Stromal cell of bone marrow (primary cell): Measurements from ENCODE around the gene ERG.

ENCODE experiments used
- DNase-seq: peaks from one replicate; pipeline ENCODE4 v3.0.0-alpha.2; 2012; ENCODE audit warnings: low read depth

ERG gene

DNA sequence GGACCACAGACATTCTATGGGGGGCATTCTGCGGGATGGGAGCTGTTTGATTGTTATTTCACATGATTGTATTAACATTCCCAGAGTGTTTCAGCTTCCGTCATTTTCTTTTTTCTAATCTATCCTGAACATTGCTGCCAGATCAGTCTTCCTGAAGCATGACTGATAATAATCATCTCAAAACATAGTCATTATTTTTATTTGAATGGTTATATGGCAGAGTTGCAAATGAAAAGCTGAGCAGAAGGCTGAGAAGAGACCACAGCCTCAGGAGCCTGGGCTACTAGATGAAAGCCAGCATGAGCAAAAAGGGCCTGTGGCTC lies 109.0 kb downstream of the ERG start:
- DNase-seq: no peak

DNA sequence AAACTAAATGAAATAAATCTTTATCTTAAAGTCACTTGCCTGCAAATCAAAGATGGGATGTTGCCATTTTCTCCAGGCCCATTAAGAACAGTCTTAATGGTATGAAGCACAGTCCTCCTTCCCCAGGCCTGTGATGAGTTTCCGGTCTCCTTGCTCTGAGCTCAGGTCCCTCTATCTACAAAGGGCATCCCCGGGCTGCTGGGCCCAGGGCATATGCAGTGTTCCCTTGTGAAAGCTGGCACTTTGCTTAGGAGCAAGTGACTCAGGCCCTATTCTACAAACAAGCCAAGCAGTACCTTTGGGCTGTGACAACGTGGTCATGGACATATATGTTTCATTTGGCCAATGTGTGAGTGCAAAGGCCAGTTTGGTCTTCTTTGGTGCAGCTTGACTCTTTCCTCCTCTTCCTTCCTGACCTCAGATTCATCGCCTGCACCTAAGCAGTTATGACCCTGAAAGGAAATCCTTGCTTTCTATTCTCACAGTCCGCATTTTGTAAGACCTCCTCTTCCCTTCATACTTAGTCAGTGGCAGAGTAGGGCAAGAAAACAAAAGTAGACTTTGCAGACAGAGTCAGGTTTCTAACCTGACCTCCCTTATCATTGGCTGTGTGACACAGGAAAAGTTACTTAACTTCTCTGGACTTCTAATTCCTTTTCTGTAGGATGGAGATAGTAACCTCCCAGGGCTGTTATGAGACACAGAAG lies 109.5 kb downstream of the ERG start:
- DNase-seq: no peak

DNA sequence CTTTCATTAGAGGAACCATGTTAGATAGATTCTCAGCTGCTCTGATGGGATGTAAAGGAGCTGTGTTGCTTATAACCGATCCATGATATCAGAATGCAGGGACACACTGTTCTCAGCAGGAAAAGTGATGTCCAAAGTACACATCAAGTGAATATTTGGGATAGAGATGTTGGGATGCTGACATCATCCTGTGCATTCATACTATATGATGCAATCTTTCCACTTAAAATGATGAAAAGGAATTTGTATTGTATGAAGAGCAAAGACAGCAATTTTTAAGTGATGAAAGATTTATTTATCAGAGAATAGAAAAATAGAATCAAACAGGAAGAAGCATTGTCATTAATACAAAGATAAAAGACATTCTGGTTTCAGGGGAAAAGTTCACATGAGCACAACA lies 110.1 kb downstream of the ERG start:
- DNase-seq: no peak

DNA sequence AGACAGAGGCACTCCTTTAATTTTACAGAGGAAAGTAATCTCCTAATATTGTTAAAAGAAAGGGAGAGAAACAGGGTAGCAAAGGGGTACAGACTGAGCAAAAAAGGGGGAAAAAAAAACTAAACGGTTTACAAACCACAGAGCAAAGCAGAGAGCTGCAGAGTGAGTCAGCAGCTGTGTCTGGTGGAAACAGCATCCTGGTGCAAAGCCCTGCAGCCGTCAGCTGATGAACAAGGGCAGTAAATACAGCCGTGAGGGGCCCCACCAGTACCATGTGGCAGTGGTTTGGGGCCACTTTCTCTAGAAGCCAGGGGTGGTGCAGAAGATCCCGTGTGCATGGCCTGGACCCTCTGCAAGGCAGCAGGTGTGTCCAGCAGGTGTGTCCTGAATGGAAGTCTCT lies 111.3 kb downstream of the ERG start:
- DNase-seq: no peak

DNA sequence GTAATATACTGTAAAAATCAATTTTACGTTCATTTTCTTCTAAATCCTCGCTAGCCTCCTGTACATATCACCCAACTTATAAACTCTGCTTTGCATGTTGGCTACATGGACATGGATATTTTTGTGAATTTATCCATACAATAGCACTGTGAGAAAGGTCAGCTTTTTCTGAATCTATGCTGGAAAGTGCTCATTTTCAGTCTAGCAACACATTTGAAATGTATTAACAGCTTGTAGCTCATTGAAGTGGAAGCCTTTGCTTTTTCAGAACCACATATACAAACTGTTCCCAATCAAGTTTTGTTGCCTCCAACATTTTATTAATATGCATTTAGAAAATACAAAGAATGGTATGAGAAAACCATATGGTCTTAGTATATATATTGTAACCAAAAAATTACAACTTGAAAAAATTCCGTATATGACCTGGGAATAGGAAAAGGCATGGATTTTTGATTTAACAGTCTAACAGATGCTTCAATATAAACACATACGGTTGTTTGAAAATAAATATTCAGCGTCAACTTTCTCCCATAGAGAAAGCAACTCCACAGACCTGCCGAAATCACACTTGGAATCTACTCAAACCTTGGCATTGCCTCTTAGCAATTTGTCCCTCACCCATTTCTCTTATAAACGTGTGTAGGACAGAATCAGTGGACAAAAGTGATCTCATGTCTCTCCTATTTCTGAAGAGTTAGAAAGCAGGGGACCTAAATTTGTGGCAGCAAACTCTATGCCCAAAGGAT lies 112.7 kb downstream of the ERG start:
- DNase-seq: no peak

DNA sequence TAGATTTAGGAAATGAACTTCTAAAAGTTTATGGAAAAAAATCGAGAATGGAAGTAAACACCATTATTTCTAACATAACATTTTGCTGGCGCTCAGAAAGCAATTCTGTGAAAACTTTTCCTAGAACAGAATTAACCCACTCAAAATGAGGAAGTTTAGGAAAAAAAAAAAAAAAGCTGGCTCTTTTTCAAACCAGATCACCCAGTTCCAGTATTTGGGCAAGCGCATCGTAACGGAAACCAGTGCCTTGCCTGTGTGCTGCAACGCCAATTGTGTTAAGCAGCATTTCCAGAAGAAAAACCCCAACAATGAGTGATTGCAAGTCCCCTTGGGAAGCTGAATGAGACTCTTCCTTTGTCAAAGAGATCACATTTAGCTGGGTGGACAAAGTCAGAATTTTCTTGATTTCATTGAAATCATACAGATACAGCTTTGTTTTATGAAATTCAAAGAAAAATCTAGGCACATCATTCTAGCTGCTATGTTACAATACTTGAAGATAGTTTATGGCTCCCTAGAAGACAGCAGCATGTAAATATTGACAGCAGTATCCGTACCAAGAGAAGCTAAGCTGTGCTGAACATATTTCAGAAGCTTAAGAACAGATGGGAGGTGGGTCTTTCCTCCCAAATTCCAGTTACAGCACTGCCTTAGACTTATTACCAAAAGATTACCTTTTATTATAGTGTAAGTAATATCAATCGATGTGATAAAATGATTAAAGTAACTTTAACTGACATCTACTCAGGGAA lies 113.4 kb downstream of the ERG start:
- no peak for DNase-seq

DNA sequence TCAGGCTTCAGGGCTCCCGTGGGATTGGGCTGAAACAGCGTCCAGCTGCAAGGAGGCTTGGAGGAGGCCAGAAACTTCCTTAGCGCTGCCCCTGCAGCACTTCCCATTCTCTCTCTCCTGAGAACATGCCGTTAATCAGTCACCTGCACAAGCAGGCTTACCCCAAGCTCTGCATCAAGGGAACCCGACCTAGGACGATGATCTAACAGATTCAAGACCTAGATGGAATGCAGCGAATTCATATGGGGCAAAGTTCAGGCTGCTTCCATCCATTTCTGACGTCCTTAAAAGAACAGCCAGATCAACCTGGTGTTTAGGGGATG lies 114.1 kb downstream of the ERG start:
- no peak for DNase-seq

DNA sequence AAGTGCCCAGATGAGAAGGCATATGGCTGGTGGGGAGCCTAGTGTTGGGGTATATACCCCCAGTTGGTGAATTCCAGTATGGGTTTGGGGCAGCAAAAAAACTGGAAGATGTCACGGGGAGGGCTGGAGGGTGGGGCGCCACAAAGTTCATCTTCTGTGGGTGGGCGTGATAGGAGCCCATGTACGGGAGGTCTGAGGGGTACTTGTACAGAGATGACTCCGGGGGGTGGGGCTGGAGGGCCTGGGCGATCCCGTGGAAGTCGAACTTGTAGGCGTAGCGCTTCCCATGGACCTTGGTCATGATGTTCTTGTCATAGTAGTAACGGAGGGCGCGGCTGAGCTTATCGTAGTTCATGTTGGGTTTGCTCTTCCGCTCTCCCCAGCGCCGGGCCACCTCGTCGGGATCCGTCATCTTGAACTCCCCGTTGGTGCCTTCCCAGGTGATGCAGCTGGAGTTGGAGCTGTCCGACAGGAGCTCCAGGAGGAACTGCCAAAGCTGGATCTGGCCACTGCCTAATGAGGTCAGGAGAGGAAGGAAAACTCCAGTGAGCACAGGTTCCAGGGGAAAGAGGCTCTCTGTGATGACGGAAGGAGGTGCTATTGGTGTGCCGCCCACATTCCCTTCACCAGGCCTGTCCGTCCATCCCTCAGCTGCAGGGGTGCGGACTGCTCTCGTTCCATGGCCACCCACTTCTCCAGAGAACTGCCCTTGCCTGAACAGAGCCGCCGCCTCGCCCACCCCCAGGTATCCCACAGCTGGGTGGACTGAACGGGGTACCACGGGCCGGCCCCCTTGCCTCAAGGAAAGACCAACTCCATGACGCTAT lies 114.7 kb downstream of the ERG start:
- no peak for DNase-seq

DNA sequence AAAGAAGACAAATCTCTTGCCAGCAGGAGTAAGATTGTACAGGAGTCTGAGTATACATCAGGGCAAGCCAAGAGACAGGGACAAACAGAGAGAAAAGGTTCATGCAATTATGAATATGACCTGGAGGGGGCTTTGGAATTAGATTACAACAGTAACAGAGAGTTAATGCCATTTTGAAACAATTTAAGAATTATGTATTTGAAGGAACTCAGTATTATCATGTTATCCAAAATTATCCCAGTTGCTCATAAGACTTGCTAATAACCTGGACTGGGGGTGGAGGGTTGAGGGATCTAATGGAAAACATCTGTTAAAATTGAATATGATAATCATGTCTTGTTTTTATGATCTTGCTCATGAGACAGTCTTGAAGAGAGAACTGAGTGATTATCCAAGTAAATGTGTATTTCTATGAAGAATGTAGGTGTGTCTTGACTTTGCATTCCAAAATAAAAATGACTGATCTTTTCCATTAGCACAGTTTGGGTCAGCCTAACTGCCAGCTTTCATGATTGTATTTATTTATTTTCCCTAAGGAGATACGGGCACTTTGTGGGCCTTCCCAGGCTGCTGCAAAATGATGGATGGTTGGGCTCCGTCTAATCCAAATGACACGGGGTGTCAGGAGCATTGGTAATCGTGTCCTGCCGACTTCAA lies 117.7 kb downstream of the ERG start:
- DNase-seq: peak; percentile 10

DNA sequence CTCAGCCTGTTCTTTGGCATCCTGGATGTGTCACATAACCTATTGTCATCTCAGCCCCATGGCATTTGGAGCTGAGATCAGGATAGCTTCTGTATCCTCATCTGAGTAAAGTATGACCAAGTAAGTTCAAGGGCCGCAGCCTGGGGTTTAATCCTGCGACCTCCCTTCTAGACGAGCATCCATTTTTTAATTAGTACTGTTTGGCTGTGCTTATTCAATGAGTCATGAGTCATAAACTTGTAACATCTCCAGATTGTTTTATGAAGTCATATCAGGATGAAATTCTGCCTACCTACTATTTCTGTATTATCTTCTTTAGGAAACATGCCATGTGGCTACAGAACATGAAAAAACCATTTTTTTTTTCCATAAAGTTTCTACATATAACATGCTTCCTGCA lies 119.1 kb downstream of the ERG start:
- no peak for DNase-seq

DNA sequence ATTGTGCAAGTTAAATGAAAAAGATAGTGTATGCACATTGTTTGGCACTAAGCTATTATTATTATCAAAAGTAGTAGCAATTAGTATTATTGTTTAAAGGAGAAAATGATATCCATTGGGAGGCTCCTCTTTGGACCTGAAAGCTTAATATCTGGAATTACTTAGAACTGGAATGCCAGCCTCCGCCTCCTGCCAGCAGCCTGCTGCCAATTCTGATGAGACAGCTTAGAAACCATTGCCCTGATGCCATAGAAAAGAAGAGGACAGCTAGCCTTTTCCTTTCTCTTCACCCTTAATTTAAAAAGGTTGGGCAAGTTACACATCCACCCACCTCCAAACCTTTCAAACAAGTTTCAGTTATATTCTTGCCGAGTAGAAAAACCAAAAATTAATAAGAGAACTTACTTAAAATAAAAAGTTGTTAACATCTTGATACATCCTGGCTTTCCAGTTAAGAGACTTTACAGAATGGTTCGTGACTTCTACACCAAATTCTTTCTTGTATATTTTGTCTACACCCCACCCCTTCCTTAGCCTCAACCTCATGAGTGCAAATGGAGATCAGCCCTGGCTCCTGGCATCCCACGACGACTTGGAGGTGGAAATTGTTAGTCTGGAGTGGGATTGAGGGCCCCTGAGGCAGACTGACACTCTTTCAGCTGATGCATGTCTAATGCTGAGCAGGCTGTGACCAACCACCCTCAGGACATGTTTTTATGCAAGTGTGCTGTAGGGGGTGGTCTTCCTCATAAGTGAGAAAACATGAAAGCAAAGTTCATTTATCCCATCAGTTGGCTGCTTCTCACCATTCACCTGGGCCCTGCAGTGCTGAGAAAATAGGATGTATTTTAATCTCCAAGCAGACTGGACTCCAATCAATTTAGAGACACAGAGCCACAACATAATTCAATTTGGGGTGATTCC lies 120.8 kb downstream of the ERG start:
- DNase-seq: no peak

DNA sequence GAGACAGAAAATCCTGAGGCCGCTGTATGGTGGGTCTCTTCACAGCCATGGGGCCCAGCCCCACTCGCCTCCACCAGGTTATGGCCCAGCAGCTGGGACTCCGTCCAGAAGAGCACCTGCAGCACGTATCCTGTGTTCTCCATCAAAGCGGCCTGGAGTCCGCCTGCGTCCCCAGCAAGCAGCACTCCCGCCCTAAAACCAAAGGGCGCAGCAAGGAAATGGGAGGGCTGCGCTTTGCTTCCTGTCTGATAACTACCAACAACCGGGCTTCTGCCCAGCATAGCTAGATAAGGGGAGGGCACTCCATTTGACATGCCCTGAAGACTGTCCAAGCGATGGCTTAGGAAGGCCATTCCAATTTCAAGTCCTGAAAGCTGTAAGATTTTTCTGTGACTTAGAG lies 121.6 kb downstream of the ERG start:
- DNase-seq: no peak

DNA sequence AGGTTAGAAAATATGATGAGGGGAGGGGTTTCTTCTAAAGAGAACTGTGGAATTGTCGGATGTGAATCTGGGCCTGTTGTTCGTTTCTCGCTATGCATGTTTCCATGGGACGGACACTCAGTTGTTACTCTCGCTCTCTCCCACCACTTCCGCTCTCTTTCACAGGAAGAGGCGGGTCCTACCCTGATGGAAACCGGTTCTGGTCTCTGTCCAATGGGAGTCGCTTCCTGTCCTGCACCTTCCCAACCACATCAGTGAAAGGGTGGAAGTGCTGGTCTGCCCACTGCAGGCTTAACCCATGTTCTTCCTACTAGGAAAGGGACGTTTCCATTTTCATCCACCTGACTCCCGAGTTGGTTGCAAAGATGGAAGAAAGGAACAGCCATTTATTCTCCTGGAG lies 122.0 kb downstream of the ERG start:
- no peak for DNase-seq

DNA sequence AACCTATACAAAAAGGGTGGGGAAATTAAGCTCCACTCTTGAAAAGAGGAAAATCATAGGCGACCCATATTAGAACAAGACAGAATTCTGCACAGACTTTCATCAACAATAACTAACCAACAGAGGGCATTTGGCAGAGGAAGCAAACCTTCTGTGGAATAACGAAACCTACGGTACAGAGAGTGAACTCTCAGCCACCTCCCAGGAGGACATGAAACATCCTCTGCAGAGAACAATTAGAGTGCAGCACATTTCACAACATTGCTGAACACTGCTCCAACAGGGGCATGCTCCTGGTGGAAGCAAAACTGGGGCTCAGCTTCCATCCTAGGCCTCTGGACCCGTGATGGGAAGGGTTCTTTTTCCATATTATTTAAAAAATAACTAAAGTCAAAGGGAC lies 130.6 kb downstream of the ERG start:
- no peak for DNase-seq

DNA sequence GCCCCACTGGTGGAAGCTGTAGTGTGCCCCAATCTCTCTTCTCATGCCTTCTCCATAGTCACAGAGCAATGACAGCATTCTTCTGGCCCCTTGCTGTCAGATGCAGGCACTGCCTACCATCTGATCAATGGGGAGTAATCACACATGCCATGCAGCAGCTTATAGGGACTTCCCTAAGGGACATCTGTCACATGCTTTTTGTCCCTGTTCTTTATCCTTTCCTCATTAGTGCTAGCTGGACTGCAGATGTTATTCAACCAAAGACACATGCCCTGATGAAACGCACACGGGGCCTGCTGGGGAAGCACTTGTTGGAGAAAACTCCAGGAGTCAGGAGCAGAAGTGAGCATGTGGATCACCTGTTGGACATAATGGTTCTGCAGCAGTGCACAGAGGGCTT lies 132.8 kb downstream of the ERG start:
- DNase-seq: no peak

DNA sequence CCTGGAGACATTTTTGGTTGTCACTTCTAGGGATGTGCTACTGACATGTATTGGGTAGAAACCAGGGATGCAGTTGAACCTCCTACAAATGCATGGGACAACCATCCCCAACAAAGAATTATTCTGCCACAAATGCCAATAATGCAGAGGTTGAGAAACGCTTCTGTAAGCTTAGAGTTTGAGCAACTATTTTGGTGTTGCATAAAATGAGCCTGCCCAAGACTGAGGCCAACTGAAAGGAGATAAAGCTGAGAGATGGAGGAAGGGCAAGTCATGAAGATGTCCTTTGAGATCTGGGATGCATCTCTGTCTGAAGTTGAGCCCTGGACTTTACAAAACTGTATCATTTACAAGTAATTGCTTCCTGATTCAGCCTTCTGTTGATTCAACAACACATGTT lies 134.6 kb downstream of the ERG start:
- no peak for DNase-seq

DNA sequence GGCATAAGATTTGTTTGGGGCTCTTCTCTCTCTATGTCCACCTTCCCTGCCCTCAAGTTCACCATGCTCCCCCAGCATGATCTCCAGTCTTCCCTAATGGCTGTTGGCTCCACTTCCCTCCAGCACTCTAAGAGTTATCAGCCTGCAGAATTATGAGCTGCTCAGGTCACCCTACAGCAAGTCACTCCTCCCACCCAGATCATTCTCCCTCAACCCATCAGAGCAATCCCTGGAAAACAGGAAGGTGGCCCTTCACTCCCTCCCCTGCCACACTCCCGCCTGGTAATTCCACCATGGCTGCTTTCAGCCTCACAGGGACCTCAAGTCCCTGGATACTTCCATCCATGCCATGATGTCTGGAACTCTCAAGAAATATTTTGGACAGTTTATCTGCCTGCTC lies 137.0 kb downstream of the ERG start:
- DNase-seq: no peak

DNA sequence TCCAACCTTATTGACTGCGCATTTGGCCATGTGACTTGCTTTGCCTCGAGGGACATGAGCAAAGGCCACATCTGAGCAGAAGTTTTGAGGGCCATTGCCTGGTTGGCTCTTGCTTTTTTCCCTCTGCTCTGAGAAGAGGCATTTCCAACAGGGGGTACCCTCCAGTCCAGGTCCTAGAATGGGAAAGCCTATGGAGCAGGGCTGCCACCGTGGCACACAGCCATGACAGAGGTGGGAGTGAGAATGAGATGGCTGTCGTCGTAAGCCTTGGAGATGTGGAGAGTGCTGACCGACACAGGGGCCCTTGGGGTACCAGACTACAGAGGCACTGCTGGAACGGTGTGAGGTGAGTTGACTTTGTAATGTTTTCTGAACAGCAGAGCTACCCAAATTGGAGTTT lies 138.4 kb downstream of the ERG start:
- no peak for DNase-seq

DNA sequence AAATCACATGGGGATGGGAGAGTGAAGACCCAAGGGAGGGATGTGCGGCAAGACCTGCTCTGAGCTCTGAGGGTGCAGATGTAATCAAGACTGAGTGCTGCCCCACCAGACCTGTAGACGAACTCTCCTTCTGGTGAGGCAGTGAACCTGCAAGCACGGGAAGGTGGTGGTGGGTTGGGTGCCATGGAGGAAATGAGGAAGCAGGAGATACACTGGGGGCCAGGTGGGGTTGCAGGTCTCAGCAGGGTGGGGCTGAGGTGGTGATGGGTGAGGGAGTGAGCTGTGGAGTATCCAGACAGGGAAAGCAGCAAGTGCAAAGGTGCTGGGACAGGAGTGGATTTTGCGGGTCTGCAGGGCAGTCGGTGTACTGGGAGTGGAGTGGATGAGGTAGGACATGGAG lies 139.2 kb downstream of the ERG start:
- no peak for DNase-seq

DNA sequence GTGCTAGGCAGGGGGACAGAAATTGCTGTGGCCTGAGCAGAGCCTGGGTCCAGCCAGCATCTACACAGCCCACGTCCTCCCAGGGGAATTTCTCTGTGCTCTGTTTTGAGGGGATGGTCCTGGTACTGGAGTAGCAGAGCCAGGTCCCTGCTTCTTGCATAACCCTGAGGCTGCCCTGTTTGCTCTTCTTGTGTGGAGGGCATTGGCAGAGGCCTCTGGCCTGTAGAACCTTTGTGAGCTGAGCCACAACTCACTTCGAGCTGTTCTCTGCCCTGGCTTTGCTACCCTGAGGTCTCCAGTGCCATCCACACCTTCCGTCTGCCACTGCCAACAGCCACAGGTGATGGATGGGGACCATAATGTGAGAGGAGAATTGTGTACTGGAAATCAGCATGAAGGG lies 139.6 kb downstream of the ERG start:
- DNase-seq: no peak

DNA sequence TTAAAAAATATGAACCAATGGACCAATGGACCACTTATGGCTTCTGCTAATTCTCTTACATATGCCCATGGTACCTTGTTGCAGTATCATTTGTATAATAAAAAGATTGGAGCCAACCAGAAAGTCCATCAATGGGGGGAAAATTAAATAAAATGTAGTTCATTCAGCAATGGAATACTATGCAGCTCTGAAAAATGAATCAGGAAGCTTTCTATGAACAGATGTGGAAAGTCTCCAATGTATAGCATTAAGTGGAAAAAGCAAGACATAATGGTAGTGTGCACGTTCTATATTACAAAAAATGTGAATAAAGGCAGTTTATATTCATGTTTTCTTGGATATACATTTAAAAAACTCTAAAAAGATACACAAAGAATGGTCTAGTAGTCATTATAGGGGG lies 140.2 kb downstream of the ERG start:
- no peak for DNase-seq
